ENCODE results near the gene ELOVL5.
"Not testable (repeated sequence)": the region's sequence is repeated elsewhere in the genome, so short reads cannot be mapped to it uniquely, and the experiment has no call there.

ELOVL5 gene

GRCh38 chr6:53304953-53305352, 43.8 kb downstream of the ELOVL5 start:
- DNase-seq (ENCODE audit: low spot score) = not testable (repeated sequence)

DNA sequence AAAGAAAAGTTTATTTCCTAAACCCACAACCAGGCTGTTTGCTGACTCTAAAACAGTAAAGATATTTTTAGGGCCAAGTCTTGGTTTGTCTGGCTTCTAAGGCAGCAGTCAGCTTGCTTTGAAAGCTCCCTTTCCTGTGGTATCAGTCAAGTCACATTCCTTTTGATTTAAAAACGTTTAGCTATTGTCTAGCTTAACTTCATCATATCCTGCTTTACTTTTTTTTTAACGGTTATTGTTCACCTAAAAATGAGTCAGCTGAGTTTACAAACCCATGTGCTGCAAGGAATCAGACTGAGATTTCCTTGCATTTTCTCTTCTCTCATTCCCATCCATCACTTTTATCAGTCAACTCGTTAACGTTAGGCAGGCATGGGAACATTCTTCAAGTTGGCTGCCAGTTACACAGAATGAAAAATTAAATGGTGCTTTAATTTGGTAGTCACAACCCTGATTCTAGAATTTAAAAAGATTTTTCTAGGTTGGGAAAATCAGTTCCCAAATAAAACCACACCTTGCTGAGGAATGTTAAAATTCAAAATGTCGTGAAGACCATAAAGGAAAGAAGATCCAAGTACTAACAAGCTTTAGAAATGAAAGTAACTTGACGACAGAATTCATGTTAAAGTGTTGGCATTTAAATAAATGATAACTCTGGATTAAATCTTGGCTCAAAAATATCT, 45.9 kb downstream of the ELOVL5 start:
- DNase-seq (ENCODE audit: low spot score) = no peak

DNA sequence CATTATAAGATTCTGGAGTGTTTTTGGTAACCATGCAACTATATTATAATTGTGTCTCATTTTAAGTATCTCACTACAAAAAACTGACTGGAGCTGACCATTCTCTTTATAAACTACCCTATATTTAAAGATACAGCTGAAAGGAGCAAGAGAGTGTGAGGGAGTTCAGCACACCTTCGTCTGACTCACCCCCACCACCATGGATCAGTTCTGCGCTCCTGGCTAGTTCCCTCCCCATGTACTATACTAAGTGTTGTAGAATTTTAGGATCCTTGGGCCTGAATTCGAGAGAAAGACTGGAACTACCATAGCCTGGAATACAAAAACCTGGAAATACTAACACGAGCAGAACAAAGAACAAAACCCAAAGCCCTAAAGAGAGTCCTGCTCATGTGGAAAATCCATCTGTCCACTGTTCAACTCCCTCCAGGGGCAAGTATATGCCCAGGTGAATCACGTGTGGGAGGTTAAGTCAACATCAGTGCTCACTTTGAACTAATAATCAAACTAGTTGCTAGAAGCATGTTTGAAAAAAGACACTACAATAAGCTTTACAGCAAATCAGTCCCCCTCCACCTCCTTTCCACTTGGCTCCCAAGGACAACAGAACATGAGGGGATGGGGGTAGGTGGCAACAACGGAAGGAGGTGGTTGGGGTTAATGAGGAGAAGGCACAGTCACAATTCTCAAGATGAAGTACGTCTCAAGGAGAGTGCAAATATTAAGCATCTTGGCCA, 46.8 kb downstream of the ELOVL5 start:
- DNase-seq (ENCODE audit: low spot score) = no peak

- DNase-seq (ENCODE audit: low spot score) = peak; percentile 87
Measured at GRCh38 chr6:53300656-53301551, 47.8 kb downstream of the ELOVL5 start.

- DNase-seq (ENCODE audit: low spot score) = peak; percentile 92
Measured at GRCh38 chr6:53299331-53300005, 49.3 kb downstream of the ELOVL5 start.

DNA sequence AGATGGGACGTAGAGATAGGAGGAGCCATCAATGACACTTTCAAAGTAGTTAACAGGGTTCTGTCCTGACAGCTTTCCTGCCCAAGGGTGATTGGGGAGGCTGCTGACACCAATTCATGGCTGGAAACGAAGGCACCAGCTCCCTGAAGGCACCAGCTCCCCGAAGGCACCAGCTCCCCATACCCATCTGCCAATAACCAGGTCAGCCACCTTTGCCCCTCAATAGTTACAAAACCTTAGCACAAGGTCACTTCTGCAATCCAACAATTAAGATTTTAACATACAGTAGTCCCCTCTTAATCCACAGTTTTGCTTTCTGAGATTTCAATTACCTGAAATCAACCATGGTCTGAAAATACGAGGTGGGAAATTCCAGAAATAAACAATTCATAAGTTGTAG, 51.7 kb downstream of the ELOVL5 start:
- no peak for DNase-seq (ENCODE audit: low spot score)

GRCh38 chr6:53295176-53295575, 53.6 kb downstream of the ELOVL5 start:
- no peak for DNase-seq (ENCODE audit: low spot score)

DNA sequence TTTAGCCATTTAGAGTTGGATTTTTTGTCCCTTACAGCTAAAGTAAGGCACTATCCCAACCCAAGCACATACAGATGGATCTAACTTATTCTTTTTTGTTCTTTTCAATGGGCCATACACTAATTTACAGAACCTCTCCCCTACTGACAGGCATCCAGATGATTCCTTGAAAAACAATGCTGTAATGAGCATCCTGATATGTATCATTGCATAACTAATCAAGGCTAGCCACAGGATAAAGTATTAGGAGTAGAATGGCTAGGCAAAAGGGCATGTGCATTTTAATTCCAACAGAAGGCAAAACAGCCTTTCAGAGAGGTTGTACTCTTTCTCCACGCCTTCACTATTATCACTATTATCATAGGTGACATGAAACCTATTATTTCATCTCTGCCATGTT, 54.1 kb downstream of the ELOVL5 start:
- no peak for DNase-seq (ENCODE audit: low spot score)

- no peak for DNase-seq (ENCODE audit: low spot score)
Measured at GRCh38 chr6:53294095-53294494, 54.7 kb downstream of the ELOVL5 start.

- DNase-seq (ENCODE audit: low spot score) = no peak
Measured at GRCh38 chr6:53293691-53294090, 55.1 kb downstream of the ELOVL5 start.

GRCh38 chr6:53290537-53291510, 57.9 kb downstream of the ELOVL5 start:
- DNase-seq (ENCODE audit: low spot score) = no peak

DNA sequence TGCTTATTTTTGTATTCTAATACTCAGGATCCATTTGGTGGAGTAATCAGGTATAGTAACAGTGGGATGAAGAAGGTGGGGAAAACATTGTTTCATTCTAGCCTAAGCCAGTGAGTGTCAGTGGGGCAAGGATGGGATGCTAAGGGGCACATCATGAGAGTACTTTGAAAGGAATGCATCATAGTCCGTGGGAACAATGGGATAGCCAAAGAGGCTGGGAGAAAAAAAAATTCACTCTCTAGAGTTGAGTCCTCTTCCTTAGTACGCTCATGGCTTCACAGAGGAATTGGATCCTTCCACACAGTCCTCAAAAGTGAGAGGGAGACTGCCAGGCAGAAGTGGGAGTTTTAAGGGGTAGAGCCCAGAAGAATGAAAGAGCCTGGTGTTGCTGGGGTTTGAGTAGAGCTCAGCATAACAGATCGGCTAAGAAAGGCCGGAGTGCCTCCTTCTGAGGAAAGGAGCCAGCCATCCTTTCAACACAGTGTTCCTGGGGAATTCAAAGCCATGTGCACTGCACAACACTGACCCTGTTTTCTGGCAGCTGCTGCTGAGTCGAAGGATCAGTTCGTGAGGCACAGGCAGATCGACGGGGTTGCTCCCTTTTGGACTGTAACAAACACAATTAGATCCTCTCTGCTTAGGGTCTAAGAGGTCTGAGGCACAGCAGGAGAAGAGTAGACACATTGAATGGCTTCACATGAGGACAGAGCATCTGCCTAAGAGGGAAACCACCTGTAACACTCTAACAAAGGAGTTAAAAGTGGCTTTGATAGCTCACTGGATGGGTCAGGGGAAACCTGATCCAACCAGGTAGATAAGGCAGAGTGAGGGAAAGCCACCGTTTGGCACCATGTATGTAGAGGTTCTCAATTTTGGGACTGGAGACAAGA, 61.2 kb downstream of the ELOVL5 start:
- DNase-seq (ENCODE audit: low spot score) = no peak

DNA sequence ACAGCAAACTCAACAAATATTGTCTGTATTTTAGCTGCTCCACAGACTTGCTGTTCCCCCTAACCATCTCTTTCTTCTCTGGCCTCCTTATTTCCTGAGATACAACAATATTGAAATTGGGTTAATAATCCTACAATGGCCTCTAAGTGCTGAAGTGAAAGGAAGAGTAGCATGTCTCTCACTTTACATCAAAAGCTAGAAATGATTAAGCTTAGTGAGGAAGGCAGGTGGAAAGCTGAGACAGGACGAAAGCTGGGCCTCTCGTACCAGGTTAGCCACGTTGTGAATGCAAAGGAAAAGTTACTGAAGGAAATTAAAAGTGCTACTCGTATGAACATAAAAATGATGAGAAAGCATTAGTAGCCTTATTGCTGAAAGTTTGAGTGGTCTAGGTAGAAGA, 63.8 kb downstream of the ELOVL5 start:
- no peak for DNase-seq (ENCODE audit: low spot score)

GRCh38 chr6:53282741-53283140, 66.0 kb downstream of the ELOVL5 start:
- no peak for DNase-seq (ENCODE audit: low spot score)

GRCh38 chr6:53282234-53282633, 66.5 kb downstream of the ELOVL5 start:
- no peak for DNase-seq (ENCODE audit: low spot score)

DNA sequence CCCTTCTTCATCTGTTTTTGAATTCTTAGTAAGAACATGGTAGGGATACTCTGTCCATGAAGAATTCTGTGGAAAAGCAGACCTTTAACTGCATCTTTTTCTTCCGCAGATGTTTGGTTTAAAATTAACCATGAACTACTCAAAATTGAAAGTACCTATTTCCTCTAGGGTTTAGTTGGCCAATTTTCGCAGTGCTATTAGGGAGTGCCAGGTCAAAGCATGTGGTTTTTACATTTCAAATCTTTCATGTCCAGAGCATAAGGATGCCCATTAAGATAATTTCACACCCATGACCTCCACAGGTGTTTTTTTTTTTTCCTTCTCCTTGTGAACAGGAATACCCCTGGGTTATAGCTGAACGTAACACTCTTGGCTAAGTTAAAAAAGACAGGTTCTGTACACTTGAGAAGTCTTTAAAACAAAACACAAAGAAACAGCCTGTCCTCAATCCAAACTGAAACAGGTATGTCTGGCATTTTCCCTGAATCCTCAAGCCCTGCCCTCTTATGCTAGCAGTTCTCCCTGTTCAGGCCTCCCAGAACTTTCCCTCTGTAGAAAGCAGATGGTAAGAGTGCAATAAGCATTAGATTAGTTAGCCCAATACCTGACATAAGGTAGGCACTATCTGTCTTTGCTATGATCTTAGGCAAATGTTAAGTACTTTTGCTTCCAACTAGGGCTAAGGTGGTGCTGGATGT, 67.1 kb downstream of the ELOVL5 start:
- no peak for DNase-seq (ENCODE audit: low spot score)

GRCh38 chr6:53280207-53280606, 68.5 kb downstream of the ELOVL5 start:
- DNase-seq (ENCODE audit: low spot score) = no peak

DNA sequence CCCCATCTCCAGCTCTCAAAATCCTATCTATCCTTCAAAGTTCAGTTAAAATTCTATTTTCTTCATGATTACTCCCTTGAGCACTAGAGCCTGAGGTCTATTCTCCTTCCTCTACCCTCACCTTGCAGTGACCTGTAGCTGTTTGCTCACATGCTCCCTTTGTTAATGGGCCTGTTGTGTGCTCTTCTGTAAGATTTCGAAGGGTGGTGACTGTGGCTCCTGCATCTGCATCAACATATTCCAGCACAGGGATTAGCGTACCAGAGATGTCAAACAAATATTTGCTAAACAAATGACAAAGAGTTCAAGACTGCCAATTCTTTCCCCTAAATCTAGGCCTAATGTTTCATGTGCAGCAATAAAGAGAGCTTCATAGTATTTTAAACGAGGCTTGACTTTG, 69.5 kb downstream of the ELOVL5 start:
- DNase-seq (ENCODE audit: low spot score) = no peak

GRCh38 chr6:53273370-53273769, 75.4 kb downstream of the ELOVL5 start:
- no peak for DNase-seq (ENCODE audit: low spot score)

Data from cerebellar cortex (tissue), 1 donor.